ENCODE data around the gene RNF213. TPM values are rescaled to one million over a fixed set of nuclear protein-coding genes. Genes with fewer than 3 reads are reported as not detected.

The RNF213 gene
- polyA plus RNA-seq, 1 of the 3 experiments (the other 2 are of a cell fraction), result 57.5 TPM

GRCh38 chr17:80281516-80281915 lies 20.9 kb downstream of the RNF213 start:
- Histone ChIP-seq H3F3A (replicated peaks; ENCODE audit: insufficient read depth) (peaks cover 10% of the 10 kb centered on the region), H3K79me2 (ENCODE audit: insufficient read depth) (peaks cover 25% of the 10 kb centered on the region; the same call in 1 of the 2 replicates), H3K4me3 (ENCODE audit: low read depth in 2 of 2, low read length in 1 of 2) (no peak overlapping the region), H3K27me3 (ENCODE audit: insufficient read depth) (no peaks in the 10 kb centered on the region), H3K9me3 (no peaks in the 10 kb centered on the region), H3K9ac (no peak overlapping the region), H3K36me3 (replicated peaks in 1 of 2; ENCODE audit: control insufficient read depth in 1 of 2, insufficient read depth in 2 of 2, low read length in 1 of 2) (peaks cover 9 to 15% of the 10 kb centered on the region in 2 experiments), H3K4me1 (ENCODE audit: control insufficient read depth in 1 of 2, insufficient read depth in 2 of 2, low read depth in 1 of 2, low read length in 1 of 2) (peaks cover 0 to 7% of the 10 kb centered on the region in 2 experiments; a peak in 1 of 4 replicates), H2AFZ (ENCODE audit: low read depth) (no peak overlapping the region), H3K27ac (ENCODE audit: low read depth in 2 of 2, low read length in 1 of 2) (no peak overlapping the region), H3K9me2 (no peaks in the 10 kb centered on the region), H3K4me2 (no peak overlapping the region), H4K20me1 (ENCODE audit: insufficient read depth) (peaks cover 10% of the 10 kb centered on the region; the same call in 1 of the 2 replicates)
- CTCF ChIA-PET, result no interaction called here
- WGBS (ENCODE audit: low lambda C conversion rate), result 93% methylated on average over 10 of the region's 10 CpGs
- POLR2A ChIA-PET, result no interaction called here
- no peak for TF ChIP-seq MAX (IDR thresholded peaks at IDR 0.05; ENCODE audit: low read depth)
- no peak for TF ChIP-seq CHD2 (IDR thresholded peaks at IDR 0.05; ENCODE audit: low read length, partially characterized antibody)
- no peak for TF ChIP-seq ELF1 (IDR thresholded peaks at IDR 0.05)
- TF ChIP-seq RXRA (IDR thresholded peaks at IDR 0.05; ENCODE audit: borderline replicate concordance, low read depth), result no peak
- no peak for TF ChIP-seq EZH2phosphoT487 (IDR thresholded peaks at IDR 0.05; ENCODE audit: borderline replicate concordance, low read depth)
- TF ChIP-seq YY1 (IDR thresholded peaks at IDR 0.05; ENCODE audit: low read depth), result no peak
- no peak for TF ChIP-seq SIN3A (IDR thresholded peaks at IDR 0.05; ENCODE audit: borderline replicate concordance, low read depth, low read length)
- no peak for TF ChIP-seq USF1 (IDR thresholded peaks at IDR 0.05; ENCODE audit: borderline replicate concordance, low read depth)
- TF ChIP-seq SMC3 (IDR thresholded peaks at IDR 0.05; ENCODE audit: low read depth, low read length), result no peak
- TF ChIP-seq TAF1 (IDR thresholded peaks at IDR 0.05; ENCODE audit: borderline replicate concordance, low read depth, low read length), result no peak
- no peak for TF ChIP-seq POLR2AphosphoS5 (IDR thresholded peaks at IDR 0.05; ENCODE audit: low read depth, low read length)
- TF ChIP-seq, protein P1, sequence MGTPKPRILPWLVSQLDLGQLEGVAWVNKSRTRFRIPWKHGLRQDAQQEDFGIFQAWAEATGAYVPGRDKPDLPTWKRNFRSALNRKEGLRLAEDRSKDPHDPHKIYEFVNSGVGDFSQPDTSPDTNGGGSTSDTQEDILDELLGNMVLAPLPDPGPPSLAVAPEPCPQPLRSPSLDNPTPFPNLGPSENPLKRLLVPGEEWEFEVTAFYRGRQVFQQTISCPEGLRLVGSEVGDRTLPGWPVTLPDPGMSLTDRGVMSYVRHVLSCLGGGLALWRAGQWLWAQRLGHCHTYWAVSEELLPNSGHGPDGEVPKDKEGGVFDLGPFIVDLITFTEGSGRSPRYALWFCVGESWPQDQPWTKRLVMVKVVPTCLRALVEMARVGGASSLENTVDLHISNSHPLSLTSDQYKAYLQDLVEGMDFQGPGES (IDR thresholded peaks at IDR 0.05; ENCODE audit: low read depth, low read length), result no peak
- no peak for TF ChIP-seq FOXM1 (IDR thresholded peaks at IDR 0.05; ENCODE audit: low read depth)
- DNase-seq, result peak; percentile 20

DNA sequence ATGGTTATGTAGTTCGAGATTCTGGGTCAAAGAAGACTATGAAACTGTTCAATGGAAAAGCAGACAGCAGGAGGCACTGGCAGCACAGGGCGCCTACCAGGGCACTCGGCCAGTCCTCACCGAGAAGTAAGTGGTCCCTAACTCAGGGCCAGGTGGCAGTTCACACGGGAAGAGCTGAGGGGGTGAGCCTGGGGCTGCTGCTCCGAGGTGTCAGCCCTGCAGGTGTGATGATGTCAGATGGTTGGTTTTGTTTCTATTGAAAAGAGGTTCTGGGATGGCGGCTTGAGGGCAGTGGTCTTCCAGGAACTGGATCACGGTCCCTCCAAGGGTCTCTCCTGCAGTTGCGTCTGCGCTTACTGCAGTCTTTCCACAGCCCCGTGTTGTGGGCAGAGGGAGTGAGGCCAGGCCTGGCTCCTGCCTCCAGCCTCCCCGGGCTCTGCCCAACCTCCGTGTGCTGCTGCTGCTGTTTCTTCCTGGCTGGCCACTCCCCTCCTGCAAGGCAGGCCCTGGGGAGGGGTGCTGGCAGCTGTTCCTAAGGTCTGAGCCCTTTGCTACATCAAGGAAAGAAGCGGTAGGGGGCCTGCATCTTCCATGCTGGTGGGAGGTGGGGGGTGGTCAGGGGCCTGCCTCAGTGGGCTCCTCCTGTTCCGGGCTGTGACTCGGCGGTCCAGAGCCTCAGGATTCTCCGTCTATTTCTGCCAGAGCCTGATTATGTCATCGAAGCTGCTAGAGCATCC lies 22.6 kb downstream of the RNF213 start:
- Histone ChIP-seq H3K9ac (no peak overlapping the region), H3K4me2 (no peak overlapping the region), H3K36me3 (replicated peaks in 1 of 2; ENCODE audit: control insufficient read depth in 1 of 2, insufficient read depth in 2 of 2, low read length in 1 of 2) (peaks cover 13 to 19% of the 10 kb centered on the region in 2 experiments), H3K27ac (ENCODE audit: low read depth in 2 of 2, low read length in 1 of 2) (no peak overlapping the region), H3K9me3 (no peaks in the 10 kb centered on the region), H2AFZ (ENCODE audit: low read depth) (no peak overlapping the region), H3K4me1 (ENCODE audit: control insufficient read depth in 1 of 2, insufficient read depth in 2 of 2, low read depth in 1 of 2, low read length in 1 of 2) (peaks cover 0 to 7% of the 10 kb centered on the region in 2 experiments; a peak in 1 of 4 replicates), H3K79me2 (ENCODE audit: insufficient read depth) (peaks cover 21% of the 10 kb centered on the region; the same call in 1 of the 2 replicates), H3K27me3 (ENCODE audit: insufficient read depth) (no peaks in the 10 kb centered on the region), H3K4me3 (ENCODE audit: low read depth in 2 of 2, low read length in 1 of 2) (no peak overlapping the region), H3F3A (replicated peaks; ENCODE audit: insufficient read depth) (peaks cover 7% of the 10 kb centered on the region), H4K20me1 (ENCODE audit: insufficient read depth) (peaks cover 8% of the 10 kb centered on the region; the same call in 1 of the 2 replicates), H3K9me2 (no peaks in the 10 kb centered on the region)
- 88% methylated on average over 16 of the region's 19 CpGs for WGBS (ENCODE audit: low lambda C conversion rate)
- ChIA-PET CTCF (interaction anchor here (0.9 kb wide), 1 partner anchor 11 kb away, joined by 3 read pairs; no protein-coding TSS in a partner anchor), POLR2A (no interaction called here)
- TF ChIP-seq GATA2 (CRISPR knock-in tag; IDR thresholded peaks at IDR 0.05) (no peak), USF2 (IDR thresholded peaks at IDR 0.05; ENCODE audit: borderline replicate concordance, low read depth, low read length) (no peak), TAF1 (IDR thresholded peaks at IDR 0.05; ENCODE audit: borderline replicate concordance, low read depth, low read length) (no peak)
- DNase-seq, result no peak

Measured in SK-N-SH (cell line).